ENCODE data around the gene NUP88.

Gene NUP88

GRCh38 chr17:5419959-5420653, 644 bp upstream of the NUP88 start, which contains the start of gene RPAIN:
TSS of gene RPAIN (plus strand) at chr17:5420182. CDS start at chr17:5420211, 29 bp downstream.
- no peak for DNase-seq (ENCODE audit: low spot score)

GRCh38 chr17:5418858-5419355, 555 bp downstream of the NUP88 start:
- DNase-seq (ENCODE audit: low spot score) = peak; percentile 30

GRCh38 chr17:5416901-5417300, 2.6 kb downstream of the NUP88 start:
- DNase-seq (ENCODE audit: low spot score) = no peak

GRCh38 chr17:5413682-5414081, 5.8 kb downstream of the NUP88 start:
- peak; percentile 14 for DNase-seq (ENCODE audit: low spot score)

- no peak for DNase-seq (ENCODE audit: low spot score)
Observed at GRCh38 chr17:5410594-5411272, 8.7 kb downstream of the NUP88 start.

GRCh38 chr17:5408186-5408585, 11.3 kb downstream of the NUP88 start:
- DNase-seq (ENCODE audit: low spot score) = no peak

- no peak for DNase-seq (ENCODE audit: low spot score)
Observed at GRCh38 chr17:5405400-5405799, 14.1 kb downstream of the NUP88 start.

- DNase-seq (ENCODE audit: low spot score) = no peak
Observed at GRCh38 chr17:5399767-5400166, 19.7 kb downstream of the NUP88 start.

GRCh38 chr17:5396612-5397011, 22.9 kb downstream of the NUP88 start:
- DNase-seq (ENCODE audit: low spot score) = no peak

- DNase-seq (ENCODE audit: low spot score) = no peak
Observed at GRCh38 chr17:5391678-5392077, 27.8 kb downstream of the NUP88 start.

- no peak for DNase-seq (ENCODE audit: low spot score)
Observed at GRCh38 chr17:5381542-5381941, 37.9 kb downstream of the NUP88 start.

GRCh38 chr17:5380491-5381135, 38.8 kb downstream of the NUP88 start:
- DNase-seq (ENCODE audit: low spot score) = no peak

- no peak for DNase-seq (ENCODE audit: low spot score)
Observed at GRCh38 chr17:5379351-5380107, 39.9 kb downstream of the NUP88 start.

GRCh38 chr17:5378566-5379207, 40.8 kb downstream of the NUP88 start:
- DNase-seq (ENCODE audit: low spot score) = no peak

- DNase-seq (ENCODE audit: low spot score) = no peak
Observed at GRCh38 chr17:5373112-5373511, 46.4 kb downstream of the NUP88 start.

- no peak for DNase-seq (ENCODE audit: low spot score)
Observed at GRCh38 chr17:5370411-5370810, 49.1 kb downstream of the NUP88 start.

GRCh38 chr17:5365831-5366230, 53.6 kb downstream of the NUP88 start:
- DNase-seq (ENCODE audit: low spot score) = no peak

GRCh38 chr17:5364696-5365095, 54.8 kb downstream of the NUP88 start:
- DNase-seq (ENCODE audit: low spot score) = no peak

GRCh38 chr17:5364156-5364555, 55.3 kb downstream of the NUP88 start:
- no peak for DNase-seq (ENCODE audit: low spot score)

- DNase-seq (ENCODE audit: low spot score) = no peak
Observed at GRCh38 chr17:5362162-5362811, 57.2 kb downstream of the NUP88 start.

GRCh38 chr17:5361426-5361825, 58.0 kb downstream of the NUP88 start:
- no peak for DNase-seq (ENCODE audit: low spot score)
